HG02759 (cell line): Measurements from ENCODE around the gene P3H1.
"Not testable (repeated sequence)": the region's sequence is repeated elsewhere in the genome, so short reads cannot be mapped to it uniquely, and the experiment has no call there.

Experiments used
- ATAC-seq: cut with Tn5 transposase; IDR thresholded peaks from one replicate; pipeline ENCODE4 v1.9.1; 2021; ENCODE audit warnings: mild to moderate bottlenecking, moderate library complexity; ENCODE audit not compliant: unreplicated experiment

The P3H1 gene, protein sequence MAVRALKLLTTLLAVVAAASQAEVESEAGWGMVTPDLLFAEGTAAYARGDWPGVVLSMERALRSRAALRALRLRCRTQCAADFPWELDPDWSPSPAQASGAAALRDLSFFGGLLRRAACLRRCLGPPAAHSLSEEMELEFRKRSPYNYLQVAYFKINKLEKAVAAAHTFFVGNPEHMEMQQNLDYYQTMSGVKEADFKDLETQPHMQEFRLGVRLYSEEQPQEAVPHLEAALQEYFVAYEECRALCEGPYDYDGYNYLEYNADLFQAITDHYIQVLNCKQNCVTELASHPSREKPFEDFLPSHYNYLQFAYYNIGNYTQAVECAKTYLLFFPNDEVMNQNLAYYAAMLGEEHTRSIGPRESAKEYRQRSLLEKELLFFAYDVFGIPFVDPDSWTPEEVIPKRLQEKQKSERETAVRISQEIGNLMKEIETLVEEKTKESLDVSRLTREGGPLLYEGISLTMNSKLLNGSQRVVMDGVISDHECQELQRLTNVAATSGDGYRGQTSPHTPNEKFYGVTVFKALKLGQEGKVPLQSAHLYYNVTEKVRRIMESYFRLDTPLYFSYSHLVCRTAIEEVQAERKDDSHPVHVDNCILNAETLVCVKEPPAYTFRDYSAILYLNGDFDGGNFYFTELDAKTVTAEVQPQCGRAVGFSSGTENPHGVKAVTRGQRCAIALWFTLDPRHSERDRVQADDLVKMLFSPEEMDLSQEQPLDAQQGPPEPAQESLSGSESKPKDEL

DNA sequence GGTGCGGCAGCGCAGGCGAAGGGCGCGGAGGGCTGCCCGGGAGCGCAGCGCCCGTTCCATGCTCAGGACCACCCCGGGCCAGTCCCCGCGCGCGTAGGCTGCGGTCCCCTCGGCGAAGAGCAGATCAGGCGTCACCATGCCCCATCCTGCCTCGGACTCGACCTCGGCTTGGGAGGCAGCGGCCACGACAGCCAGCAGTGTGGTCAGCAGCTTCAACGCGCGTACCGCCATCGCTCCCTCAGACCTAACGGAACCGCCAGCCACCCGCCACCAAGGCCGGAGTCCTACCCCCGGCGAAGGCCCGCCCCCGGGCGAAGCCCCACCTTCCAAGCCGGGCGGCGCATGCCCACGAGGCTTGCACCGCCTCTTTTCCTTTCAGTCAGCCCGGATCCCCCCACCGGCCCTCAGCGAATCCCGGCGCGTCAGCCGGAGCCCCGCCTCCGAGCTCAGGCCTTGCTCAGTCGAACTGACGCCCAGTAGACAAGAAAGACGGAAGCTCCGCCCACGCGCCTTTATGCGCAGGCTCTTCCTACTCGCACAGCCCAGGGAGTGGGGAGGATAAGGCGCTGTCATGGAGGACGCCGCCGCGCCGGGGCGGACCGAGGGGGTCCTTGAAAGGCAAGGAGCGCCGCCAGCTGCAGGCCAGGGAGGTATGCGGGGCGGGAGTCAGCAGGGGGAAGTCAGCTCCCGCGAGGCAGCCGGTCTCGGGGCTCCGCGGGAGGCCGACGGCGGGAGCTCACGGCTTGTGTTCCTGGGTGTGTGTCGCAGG lies at the start of gene P3H1, which contains the start of gene C1orf50:
Gene P3H1, minus strand, starts transcription at position 288 of the 769 bp plus-strand sequence. Its CDS starts 57 bp downstream, at position 231.
Gene C1orf50, plus strand, starts transcription at position 509 of the 769 bp plus-strand sequence. Its CDS starts 63 bp downstream, at position 572.
- peak; percentile 91 for ATAC-seq

DNA sequence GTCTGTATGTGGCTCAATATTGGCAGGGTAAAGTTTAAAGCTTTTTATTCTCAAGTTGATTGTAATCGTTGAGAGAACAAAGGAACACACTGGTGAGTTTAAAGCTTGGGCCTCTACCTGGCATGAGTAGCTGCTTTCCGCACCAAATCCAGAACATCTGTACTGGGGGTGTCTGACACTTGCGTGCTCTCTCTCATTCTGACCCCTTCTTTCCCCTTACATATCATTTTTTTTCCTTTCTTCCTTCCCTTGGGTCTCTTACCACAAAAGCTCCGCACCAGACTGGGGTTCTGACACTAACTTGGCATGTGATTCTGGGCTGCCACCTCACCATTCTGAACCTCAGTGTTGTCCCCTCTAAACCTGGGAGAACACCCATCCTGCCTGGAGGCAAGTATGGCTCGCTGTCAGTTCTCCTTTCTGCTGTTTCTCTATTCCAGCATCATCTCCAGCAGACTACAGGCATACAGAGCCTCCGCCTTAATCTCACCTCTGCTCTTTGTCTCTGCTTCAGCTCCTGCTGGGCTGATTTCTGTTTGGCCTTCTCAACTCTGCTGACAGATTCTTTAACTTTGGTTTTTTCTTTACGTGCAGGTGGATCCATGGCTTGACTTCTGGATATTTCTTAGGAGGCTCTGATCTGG lies 49.2 kb upstream of the P3H1 start:
- no peak for ATAC-seq

DNA sequence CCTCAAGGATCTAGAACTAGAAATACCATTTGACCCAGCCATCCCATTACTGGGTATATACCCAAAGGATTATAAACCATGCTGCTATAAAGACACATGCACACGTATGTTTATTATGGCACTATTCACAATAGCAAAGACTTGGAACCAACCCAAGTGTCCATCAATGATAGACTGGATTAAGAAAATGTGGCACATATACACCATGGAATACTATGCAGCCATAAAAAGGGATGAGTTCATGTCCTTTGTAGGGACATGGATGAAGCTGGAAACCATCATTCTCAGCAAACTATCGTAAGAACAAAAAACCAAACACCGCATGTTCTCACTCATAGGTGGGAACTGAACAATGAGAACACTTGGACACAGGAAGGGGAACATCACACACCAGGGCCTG lies 48.0 kb upstream of the P3H1 start:
- ATAC-seq, result not testable (repeated sequence)

DNA sequence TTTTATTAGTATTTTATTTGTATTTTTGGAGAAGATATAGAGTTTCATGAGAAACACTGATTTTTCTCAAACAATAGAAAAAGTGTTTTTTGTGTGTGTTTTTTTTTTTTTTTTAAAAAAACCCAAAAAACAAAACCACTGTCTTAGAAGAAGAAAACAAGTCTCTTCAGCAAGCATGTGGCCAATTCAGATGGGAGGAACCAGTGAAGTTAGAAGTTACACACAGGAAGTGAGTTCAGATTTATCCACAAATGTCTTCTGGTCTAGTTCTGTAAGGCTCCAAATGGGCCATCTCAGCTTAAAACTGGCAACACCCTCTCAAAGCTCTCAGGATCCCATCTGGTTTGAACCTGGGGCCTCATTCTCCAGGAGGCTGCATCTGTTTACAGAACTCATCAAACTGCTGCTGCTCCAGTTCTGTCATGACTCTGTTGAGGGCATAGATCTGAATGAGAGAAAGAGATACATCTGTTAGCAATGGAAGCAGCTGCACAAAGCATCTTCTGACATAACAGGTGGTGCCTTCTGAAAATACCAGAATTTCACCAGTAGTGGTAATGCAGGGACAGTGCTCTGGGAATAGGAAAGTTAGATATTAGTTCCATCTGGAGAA lies 40.3 kb upstream of the P3H1 start:
- ATAC-seq, result no peak

DNA sequence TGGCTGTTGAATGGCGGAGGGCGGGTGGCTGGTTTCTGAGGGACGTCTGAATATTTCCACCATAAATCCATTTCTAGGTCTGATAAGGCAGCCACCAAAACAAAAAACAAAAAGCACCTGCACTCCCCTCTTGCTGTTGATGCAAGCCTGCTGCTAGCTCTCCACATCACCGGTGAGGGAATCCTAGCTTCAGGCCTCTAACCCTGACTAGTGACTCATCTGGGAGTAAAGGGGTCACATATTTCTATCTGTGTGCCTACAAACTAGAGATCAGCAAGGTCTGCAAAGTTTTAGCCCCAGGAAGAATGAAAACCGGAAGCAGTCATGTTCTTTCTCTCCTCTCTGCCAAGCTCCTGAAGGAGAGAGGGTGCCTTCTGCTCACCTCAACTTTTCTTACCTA lies 39.8 kb upstream of the P3H1 start:
- no peak for ATAC-seq

DNA sequence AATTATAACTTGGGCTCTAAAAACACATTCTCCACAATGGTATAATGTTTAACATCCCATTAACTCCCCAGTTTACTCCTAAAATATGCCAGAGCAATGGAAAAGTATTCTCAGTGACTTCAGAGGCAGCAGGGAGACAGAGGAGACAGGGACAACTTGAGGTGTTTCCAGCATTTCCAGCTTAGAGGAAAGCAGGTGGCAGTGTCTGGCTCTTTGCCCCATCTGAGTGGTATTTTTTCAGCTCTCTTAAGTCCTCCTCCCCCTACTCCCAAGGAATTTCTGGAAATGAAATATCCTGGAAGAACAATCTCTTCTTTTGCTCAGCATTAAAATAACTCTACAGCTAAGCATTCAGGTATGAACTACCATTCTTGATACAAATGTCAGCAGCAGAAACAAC lies 39.3 kb upstream of the P3H1 start:
- no peak for ATAC-seq

DNA sequence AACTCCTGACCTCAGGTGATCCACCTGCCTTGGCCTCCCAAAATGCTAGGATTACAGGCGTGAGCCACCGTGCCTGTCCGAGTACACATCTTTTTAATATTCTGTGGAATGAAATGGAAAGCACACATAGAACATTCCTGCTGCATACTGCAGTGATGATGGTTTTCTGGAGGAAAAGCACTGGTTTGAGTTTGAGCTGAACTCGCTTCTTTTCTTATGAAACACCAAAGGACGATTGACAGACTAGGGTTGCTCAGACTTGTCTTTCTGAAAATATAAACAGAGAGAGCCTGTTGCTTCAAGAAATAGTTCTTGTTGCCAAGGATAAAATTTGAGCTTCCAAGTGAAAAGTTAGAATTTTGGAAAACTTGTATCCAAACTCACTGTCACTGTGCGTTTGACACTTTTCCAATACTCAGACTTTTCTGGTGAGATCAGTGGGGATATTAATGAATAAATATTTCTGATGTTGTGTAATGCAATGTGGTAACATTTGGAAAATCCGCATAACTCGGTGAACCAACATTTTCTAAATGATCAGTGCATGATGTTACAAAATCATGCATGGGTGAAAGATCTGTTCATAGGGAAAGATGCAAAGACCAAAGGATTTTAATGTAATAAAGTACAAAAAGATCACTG lies 35.1 kb upstream of the P3H1 start:
- ATAC-seq, result no peak

DNA sequence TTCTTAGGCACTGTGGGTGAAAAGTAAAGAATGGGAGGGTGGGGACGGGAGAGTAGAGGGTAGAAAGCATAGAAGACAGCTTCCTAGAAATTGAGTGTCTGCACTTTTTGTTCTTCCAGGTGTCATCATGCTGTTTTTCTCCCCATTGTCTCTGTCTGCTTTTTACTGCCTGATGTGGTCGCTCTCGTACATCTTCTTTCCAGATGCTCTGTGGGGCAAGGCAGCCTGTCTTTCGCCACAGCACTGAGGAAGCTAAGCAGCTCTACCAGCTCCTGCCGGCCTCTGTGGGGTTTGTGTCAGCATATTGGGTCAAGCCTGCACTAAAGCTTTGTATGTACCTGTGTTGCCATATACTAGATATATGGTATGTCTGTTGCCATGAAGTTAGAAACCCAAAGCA lies 31.2 kb upstream of the P3H1 start:
- no peak for ATAC-seq

DNA sequence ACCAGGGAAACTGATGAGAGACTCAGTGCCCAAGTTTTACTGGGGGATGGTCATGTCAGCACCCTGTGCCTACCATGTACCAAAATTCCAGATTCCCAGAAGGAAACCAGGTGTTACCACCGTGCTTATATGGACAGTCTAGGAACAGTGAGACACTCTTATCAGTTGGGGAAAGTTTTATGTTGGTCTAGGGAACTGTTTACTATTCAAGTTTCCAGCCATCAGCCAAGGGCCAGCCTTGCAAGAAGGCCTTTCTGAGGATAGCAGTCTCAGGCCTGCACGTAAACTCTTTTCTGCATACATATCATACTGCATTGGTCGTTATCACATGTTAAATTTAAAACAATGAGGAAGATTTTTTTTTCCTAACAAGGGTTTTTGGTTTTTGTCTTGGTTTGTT lies 30.6 kb upstream of the P3H1 start:
- no peak for ATAC-seq

DNA sequence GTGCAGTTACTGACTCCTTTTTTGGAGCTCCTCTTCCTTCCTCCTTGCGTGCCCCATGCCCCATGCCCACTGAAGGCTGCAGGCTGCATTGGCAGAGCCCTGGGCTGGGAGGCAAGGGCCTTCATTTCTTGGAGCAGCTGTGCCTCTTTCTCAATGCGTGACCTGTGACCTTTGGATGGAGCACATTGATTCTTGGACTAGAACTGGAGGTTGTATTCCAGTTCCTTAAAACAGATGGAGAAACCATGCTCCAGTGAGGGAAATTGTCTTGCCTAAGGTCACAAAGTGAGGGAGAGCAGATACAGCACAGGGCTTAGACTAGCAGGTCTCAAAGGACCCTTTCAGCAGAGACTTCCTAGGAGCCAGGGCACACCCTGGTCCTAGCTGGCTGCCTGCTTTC lies 27.0 kb upstream of the P3H1 start:
- no peak for ATAC-seq

DNA sequence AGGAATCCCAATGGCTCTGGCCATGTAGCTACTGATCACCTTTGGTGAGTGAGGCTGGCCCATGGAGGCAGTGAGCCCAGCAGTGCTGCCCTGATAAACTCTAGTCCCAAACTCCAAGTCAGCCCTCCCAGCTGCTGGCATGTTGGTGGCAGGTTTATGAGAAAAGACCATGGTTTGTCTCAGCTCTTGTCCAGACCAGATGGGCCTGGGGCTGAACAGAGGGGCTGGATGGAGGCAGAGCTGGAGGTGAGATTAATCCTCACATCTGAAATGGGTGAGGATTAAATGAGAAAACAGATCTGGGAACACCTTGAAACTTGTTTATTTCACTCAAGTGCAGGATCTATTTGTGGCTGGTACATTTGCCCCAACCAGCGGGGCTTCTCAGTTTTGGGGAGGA lies 21.2 kb upstream of the P3H1 start:
- ATAC-seq, result no peak

DNA sequence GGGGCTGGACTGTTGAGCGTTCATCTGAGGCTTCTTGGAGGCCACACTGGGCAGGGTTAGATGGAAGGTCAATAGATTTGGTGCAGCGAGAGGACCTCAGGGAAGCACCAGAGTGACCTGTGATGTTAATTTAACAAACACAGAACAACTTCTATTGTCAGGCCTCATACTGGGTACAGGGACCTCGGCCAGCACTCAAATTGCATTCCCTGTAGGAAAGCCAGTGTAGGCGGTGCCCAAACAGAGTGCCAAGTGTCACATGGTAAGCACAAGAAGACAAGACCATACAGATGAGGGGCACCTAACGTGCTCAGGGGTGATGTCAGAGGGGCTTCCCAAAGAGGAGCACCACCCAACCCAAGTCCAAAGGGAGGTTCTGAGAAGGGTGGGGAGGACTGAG lies 19.3 kb upstream of the P3H1 start:
- ATAC-seq, result no peak

DNA sequence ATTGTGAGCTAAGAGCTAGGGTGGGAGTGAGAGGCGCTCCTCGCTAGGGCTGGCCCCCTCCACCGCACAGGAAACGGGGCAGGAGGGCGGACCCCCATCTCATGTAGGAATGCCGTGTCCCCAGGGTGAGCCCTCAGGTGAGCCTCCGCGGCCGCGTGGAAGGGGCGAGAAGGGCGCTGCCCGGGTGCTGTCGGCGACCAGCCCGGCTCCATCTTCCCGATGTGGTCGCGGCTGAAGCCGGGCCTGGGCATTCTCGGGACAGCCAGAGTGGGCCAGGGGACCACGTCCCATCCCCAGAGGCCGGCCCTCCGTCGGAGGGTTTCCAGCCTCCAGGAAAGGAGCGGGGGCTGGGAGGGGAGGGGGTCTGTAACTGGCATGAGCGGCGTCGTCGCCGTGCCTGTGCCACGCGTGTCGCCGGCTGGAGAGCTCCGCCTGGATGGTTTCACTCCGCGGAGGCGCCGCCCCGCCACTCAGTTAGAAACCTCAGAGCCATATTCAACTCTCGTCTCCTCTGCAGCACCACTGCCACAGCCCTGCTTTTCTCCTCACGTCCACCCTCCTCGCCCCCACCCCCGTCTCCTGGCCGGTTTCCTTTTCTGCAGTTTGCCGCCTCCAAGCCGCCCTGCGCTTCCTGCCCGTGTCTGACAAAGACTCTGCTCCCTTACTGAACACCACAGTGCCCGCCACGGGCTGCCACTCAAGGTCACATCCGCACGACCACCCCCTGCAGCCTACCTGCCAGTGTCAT lies 18.3 kb upstream of the P3H1 start, which contains the start of gene TMEM269:
Gene TMEM269, plus strand, starts transcription at position 46 of the 748 bp plus-strand sequence. CDS start 4,903 bp downstream, outside the sequence.
- no peak for ATAC-seq

DNA sequence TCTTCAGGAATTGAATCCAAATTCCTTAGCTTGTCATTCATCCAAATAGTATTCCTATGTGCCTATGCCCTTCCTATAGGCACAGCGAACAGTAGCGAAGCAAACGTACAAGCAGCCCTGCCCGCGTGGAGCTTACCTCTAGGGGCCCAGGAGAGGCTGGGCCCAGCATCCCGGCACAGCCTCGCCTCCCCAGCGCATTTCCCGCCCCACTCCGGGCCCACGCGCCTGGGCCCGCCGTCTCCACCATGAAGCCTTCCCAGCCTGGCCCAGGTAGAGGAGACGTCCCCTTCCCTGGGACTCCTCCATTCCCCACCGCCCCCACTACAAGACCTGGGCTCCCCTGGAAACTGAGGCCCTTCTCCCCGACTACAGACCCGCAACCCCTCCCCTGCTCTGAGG lies 17.7 kb upstream of the P3H1 start:
- no peak for ATAC-seq

DNA sequence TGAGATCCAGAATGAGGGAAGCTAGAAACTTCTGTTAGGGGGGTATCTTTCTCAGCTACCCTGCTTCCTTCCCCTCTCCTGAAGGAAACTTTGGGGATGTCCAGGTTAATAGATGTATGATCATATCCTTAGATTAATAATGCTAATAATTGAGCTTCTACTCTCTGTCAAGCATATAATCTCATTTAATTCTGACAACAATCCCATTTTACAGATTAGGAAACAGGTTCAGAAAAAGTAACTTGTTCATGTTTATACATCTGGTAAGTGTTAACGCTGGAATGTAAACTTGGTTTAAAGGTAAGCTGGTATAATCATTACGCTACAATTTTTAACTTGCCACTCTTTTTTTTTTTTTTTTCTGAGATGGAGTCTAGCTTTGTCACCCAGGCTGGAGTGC lies 16.3 kb upstream of the P3H1 start:
- no peak for ATAC-seq

DNA sequence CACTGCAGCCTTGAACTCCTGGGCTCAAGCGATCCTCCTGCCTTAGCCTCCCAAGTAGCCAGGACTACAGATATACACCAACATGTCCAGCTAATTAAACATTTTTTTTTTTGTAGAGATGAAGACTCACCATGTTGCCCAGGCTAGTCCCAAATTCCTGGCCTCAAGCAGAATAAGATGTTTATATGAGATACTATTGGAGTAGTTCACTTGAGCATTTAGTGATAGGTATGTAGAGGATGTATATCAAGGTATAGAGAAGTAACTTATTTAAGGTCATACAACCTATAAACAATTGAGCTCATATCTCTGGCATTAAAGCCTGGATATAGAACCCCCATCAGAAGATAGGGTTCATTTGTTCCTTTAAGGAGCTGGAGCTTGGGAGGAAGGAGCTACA lies 13.3 kb upstream of the P3H1 start:
- no peak for ATAC-seq

DNA sequence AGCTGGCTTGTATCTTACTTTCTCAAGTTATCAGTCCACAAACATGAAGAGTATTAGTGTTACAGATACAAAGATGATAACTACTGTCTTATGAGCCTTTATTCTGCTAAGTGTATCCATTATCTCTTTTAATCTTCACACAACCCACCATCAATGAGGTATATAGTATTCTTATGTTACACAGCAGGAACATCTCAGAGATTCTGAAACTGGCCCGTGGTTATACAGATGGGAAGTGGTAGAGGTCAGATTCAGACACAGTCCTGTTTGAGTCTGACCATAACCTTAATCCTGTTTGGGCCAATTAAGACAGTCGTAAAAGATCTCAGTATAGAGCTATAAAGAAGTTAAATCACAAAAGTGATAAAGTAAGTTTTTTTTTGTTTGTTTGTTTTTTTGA lies 12.9 kb upstream of the P3H1 start:
- ATAC-seq, result no peak

DNA sequence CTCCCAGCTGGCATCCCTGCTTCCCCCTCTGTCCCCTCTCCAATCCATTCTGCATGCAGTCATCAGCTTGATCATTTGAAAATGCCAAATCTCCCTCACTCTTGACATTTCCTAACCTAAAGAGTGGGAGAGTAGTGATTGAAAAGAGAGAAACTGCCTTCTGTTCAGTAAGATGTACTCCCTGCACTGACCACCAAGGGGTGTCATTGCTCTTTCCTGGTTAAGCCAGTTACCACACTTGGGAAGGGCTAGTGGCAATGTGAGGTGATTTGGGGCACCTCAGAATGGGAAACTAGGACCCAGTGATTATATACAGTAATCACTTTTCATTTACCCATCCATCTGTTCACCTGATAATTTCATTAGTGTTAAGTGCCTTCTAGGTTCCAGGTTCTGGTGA lies 11.0 kb upstream of the P3H1 start:
- ATAC-seq, result no peak

DNA sequence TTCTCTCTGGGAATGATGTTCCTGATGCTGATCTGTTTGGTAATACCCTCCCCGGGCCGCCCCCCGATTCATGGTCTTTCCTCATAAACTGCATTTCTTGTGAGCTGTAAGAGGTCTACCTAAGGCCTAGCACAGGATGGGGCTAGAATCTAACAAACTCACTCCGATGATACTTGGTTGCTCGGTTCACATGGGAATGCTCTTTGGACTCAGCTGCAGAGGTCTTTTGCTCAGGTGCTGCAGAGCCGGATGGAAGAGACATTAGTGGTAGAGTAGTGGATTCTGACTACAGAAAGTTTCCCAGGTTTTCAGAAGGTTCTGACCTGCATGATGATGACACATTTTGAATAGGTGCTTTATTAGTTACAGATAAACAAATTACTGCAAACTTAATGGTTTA lies 9.7 kb upstream of the P3H1 start:
- ATAC-seq, result no peak
